Measurements from ENCODE around the gene FARP2.

Gene FARP2

DNA sequence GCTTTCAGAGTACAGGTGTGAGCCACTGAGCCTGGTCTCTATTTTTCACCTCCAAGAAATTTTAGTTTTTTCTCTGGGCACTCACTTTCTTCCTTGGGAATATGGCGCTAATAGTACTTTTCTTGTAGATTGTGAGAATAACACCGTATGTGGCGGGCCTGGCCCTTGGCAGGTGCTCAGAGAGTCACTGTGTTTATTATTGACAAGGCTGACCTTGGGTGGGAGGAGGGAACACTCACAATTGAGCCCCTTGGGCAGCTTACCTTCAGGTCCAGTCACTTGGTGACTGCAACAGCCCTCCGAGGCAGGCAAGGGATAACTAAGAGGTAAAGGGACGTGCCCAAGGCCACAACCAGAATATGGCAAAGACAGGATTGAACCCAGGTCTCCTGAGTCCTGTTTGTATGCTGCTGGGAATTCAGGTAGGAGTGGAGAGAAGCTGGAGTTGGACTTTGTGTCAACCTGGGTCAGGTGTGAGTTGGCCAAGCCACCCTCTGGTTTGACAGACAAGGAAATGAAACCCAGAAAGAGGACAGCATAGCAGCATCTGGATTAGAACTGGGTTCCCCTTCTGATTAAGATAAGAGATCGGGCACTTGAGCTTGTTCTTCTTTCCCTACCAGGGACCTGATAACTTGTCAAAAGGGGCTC, 155.1 kb downstream of the FARP2 start:
- H3K4me3 ChIP-seq (IDR thresholded peaks at IDR 0.05; ENCODE audit: insufficient read depth, low read depth, low read length), result no peak overlapping the region
- no peak overlapping the region for H3K4me2 ChIP-seq
- no peaks in the 10 kb centered on the region for H3K36me3 ChIP-seq (ENCODE audit: insufficient read depth)
- peaks cover 12% of the 10 kb centered on the region; the same call in 1 of the 2 replicates for H3K79me2 ChIP-seq (ENCODE audit: insufficient read depth, low read depth)
- peaks cover 14% of the 10 kb centered on the region; the same call in 1 of the 2 replicates for H3K27me3 ChIP-seq (ENCODE audit: insufficient read depth, low read depth)
- H3K27ac ChIP-seq, result no peak overlapping the region
- H2AFZ ChIP-seq (ENCODE audit: low read depth), result no peak overlapping the region
- H3K9ac ChIP-seq, result no peak overlapping the region
- TF ChIP-seq CTCF (conservative IDR thresholded peaks at IDR 0.05; ENCODE audit: low read depth, low read length), result no peak
- H4K20me1 ChIP-seq (ENCODE audit: insufficient read depth), result no peaks in the 10 kb centered on the region
- peaks cover 25% of the 10 kb centered on the region for H3K4me1 ChIP-seq (ENCODE audit: low read depth, poor library complexity, severe bottlenecking)

- Histone ChIP-seq H3K27me3 (ENCODE audit: insufficient read depth, low read depth) (peaks cover 14% of the 10 kb centered on the region; the same call in 1 of the 2 replicates), H3K4me3 (IDR thresholded peaks at IDR 0.05; ENCODE audit: insufficient read depth, low read depth, low read length) (no peak overlapping the region), H3K4me1 (ENCODE audit: low read depth, poor library complexity, severe bottlenecking) (peaks cover 31% of the 10 kb centered on the region), H3K27ac (no peak overlapping the region), H3K79me2 (ENCODE audit: insufficient read depth, low read depth) (no peaks in the 10 kb centered on the region), H3K36me3 (ENCODE audit: insufficient read depth) (no peaks in the 10 kb centered on the region), H4K20me1 (ENCODE audit: insufficient read depth) (no peaks in the 10 kb centered on the region), H3K4me2 (peak overlapping the region; percentile 26; the same call in 1 of the 2 replicates), H3K9ac (no peak overlapping the region), H2AFZ (ENCODE audit: low read depth) (no peak overlapping the region)
- no peak for TF ChIP-seq CTCF (conservative IDR thresholded peaks at IDR 0.05; ENCODE audit: low read depth, low read length)
Observed at GRCh38 chr2:241514553-241514952, 158.5 kb downstream of the FARP2 start.

GRCh38 chr2:241514986-241515737, 159.1 kb downstream of the FARP2 start:
- peaks cover 14% of the 10 kb centered on the region; the same call in 1 of the 2 replicates for H3K27me3 ChIP-seq (ENCODE audit: insufficient read depth, low read depth)
- H2AFZ ChIP-seq (ENCODE audit: low read depth), result no peak overlapping the region
- peak overlapping the region; percentile 41 for H3K27ac ChIP-seq
- peak overlapping the region; percentile 26 for H3K4me2 ChIP-seq
- no peaks in the 10 kb centered on the region for H3K79me2 ChIP-seq (ENCODE audit: insufficient read depth, low read depth)
- H3K36me3 ChIP-seq (ENCODE audit: insufficient read depth), result no peaks in the 10 kb centered on the region
- peaks cover 31% of the 10 kb centered on the region for H3K4me1 ChIP-seq (ENCODE audit: low read depth, poor library complexity, severe bottlenecking)
- H3K9ac ChIP-seq, result no peak overlapping the region
- no peaks in the 10 kb centered on the region for H4K20me1 ChIP-seq (ENCODE audit: insufficient read depth)
- no peak for TF ChIP-seq CTCF (conservative IDR thresholded peaks at IDR 0.05; ENCODE audit: low read depth, low read length)
- no peak overlapping the region for H3K4me3 ChIP-seq (IDR thresholded peaks at IDR 0.05; ENCODE audit: insufficient read depth, low read depth, low read length)

- Histone ChIP-seq H3K36me3 (ENCODE audit: insufficient read depth) (no peaks in the 10 kb centered on the region), H4K20me1 (ENCODE audit: insufficient read depth) (no peaks in the 10 kb centered on the region), H3K4me2 (peak overlapping the region; percentile 26; the same call in 1 of the 2 replicates), H3K27ac (no peak overlapping the region; the same call in 1 of the 2 replicates), H3K9ac (no peak overlapping the region), H3K79me2 (ENCODE audit: insufficient read depth, low read depth) (no peaks in the 10 kb centered on the region), H3K4me1 (ENCODE audit: low read depth, poor library complexity, severe bottlenecking) (peaks cover 31% of the 10 kb centered on the region), H3K27me3 (ENCODE audit: insufficient read depth, low read depth) (peaks cover 14% of the 10 kb centered on the region; the same call in 1 of the 2 replicates), H3K4me3 (IDR thresholded peaks at IDR 0.05; ENCODE audit: insufficient read depth, low read depth, low read length) (no peak overlapping the region), H2AFZ (ENCODE audit: low read depth) (no peak overlapping the region)
- TF ChIP-seq CTCF (conservative IDR thresholded peaks at IDR 0.05; ENCODE audit: low read depth, low read length), result no peak
Observed at GRCh38 chr2:241516520-241516965, 160.5 kb downstream of the FARP2 start.
